HG03108 (cell line): ENCODE measurements around the gene NBEA.
A peak's percentile ranks its signal among the peaks of the same experiment; 100 is the strongest.
"Not testable (repeated sequence)": the region's sequence is repeated elsewhere in the genome, so short reads cannot be mapped to it uniquely, and the experiment has no call there.

Experiments used
- ATAC-seq: cut with Tn5 transposase; IDR thresholded peaks from one replicate; pipeline ENCODE4 v1.9.1; 2021; ENCODE audit warnings: moderate library complexity; ENCODE audit not compliant: unreplicated experiment

The NBEA gene, protein sequence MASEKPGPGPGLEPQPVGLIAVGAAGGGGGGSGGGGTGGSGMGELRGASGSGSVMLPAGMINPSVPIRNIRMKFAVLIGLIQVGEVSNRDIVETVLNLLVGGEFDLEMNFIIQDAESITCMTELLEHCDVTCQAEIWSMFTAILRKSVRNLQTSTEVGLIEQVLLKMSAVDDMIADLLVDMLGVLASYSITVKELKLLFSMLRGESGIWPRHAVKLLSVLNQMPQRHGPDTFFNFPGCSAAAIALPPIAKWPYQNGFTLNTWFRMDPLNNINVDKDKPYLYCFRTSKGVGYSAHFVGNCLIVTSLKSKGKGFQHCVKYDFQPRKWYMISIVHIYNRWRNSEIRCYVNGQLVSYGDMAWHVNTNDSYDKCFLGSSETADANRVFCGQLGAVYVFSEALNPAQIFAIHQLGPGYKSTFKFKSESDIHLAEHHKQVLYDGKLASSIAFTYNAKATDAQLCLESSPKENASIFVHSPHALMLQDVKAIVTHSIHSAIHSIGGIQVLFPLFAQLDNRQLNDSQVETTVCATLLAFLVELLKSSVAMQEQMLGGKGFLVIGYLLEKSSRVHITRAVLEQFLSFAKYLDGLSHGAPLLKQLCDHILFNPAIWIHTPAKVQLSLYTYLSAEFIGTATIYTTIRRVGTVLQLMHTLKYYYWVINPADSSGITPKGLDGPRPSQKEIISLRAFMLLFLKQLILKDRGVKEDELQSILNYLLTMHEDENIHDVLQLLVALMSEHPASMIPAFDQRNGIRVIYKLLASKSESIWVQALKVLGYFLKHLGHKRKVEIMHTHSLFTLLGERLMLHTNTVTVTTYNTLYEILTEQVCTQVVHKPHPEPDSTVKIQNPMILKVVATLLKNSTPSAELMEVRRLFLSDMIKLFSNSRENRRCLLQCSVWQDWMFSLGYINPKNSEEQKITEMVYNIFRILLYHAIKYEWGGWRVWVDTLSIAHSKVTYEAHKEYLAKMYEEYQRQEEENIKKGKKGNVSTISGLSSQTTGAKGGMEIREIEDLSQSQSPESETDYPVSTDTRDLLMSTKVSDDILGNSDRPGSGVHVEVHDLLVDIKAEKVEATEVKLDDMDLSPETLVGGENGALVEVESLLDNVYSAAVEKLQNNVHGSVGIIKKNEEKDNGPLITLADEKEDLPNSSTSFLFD (N-terminal part only)

GRCh38 chr13:34941835-34942731, at the start of gene NBEA:
Gene NBEA, plus strand, starts transcription at chr13:34942270. Its CDS starts 551 bp downstream, at chr13:34942821.
- peak; percentile 67 for ATAC-seq

DNA sequence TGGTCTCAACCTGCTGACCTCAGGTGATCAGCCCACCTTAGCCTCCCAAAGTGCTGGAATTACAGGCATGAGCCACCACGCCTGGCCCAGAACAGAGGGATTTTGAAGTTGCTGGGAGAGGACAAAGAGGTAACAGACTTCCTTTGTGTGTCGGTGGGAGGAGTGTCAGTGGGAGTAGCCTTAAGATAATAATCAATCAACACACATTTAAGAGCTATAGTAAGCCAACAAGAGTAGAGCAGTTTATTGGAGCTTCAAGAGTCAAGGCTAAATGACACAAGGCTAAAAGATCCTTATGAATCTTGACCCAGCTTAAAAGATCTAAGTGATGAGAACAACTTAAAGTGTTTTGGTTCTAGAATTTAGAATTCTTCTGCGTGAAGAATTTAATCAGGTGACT, 47.3 kb upstream of the NBEA start:
- ATAC-seq, result no peak

GRCh38 chr13:34897220-34897619, 44.9 kb upstream of the NBEA start:
- ATAC-seq, result no peak

GRCh38 chr13:34899888-34900287, 42.2 kb upstream of the NBEA start:
- ATAC-seq, result no peak

DNA sequence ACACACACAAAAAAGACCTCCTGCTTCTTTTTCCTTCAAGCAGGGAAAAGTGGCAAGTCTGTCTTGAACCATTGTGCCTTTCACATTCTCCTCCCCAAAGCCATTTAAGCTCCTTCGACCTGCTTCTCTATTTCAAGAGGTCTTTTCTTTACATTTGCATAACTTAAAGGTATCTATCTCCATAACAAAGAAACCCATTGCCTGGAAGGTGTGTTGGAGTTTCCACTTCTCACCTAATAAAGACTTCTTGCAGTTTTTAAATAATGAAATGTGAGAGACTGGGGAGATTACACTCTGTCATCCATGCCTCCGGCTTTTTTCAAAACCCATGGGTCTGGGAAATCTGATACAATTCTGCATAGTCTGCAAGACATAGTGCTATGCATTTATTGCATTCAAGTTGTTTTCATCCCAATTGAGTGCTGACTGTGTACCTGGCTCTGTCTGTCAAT, 41.8 kb upstream of the NBEA start:
- ATAC-seq, result no peak

DNA sequence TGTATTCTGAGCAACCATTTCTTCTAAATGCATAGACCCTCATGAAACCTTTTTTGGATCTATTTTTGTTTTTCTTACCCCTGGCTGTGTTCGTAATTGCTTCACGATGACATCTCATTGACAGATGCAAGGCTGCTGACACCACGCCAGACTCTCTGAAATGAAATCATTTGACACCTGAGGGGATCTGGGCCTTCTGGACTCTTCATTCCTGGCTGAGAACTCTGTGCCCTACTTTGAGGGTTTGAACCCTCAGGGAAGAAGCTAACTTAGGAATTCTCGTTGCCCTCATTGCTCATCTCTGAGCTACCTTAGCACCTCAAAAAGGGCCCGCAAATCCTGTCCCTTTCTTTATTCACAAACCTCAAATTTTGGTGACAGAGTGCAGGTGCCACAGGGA, 40.5 kb upstream of the NBEA start:
- ATAC-seq, result no peak

DNA sequence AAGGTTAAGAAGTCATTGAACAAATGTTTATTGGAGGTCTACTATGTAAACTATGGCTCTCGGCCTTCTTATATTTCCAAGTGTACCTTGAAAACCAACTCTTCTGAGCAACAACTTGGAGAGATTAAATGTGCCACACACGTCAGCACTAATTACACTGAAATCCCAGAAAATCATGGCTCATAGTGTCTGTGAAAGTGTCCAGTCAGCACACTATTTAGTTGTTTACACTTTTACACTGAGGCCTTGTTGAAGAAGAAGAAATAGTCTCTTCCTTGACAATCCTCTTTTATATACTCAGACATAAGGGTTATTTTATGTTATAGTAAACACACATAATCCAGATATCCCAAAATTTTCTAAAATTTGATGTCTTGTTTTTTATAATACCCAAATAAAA, 30.9 kb upstream of the NBEA start:
- ATAC-seq, result no peak

DNA sequence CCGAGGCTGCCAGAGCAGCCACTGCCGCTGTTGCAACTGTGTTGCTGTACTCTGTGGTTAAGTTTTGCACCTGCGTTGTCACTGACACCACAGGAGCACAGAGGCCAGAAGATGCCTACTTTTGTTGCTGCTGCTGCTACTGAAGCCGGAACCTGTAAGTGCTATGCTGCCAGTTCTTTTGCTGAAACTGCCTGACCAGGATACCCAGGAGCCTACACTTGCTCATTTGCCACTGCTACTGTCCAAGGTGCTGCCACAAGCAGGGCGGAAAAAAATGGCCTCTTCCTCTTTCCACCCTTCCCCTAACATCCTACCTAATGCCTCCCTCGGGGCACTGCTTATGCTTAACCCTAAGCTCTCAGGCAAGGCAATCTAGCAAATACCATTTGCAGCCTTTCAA, 29.0 kb upstream of the NBEA start:
- ATAC-seq, result no peak

- no peak for ATAC-seq
Measured at GRCh38 chr13:34914416-34914815, 27.7 kb upstream of the NBEA start.

GRCh38 chr13:34926508-34926907, 15.6 kb upstream of the NBEA start:
- no peak for ATAC-seq

DNA sequence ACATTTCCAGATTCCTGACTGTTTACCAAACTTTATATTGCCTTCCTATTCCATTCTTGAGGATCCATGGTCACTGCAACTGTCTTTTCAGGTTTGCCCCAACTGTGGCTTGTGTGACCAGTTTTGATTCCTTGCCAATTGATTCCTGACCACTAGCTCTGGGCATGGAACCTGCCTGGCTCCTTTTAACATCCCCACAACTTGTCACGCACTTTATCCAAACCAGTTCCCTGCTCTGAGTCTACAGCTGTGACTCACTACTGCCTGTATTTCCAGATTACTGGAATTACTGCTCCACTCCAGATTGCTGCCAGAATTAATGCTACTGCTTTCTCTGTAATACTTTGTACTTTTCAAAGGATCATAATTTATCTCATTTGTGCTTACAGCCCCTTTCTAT, 13.4 kb upstream of the NBEA start:
- ATAC-seq, result not testable (repeated sequence)

- no peak for ATAC-seq
Measured at GRCh38 chr13:34931572-34931971, 10.5 kb upstream of the NBEA start.

DNA sequence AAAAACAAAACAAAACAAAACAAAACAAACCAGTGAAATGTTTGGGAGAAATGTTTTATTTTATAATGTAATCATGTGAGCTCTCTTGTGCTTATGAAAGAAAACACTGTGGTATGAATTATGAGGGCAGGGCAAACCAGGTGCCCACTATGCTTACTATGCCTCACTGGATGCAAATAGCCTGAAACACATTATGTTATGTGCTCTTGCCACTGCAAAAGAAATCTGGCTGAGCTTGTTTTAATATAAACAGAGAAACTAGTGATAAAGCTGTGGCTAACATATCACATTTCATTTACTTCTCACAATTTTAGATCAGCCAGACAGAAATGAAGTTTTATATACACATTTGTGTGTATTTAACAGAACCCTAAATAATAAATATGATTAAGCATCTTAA, 8.7 kb upstream of the NBEA start:
- no peak for ATAC-seq

DNA sequence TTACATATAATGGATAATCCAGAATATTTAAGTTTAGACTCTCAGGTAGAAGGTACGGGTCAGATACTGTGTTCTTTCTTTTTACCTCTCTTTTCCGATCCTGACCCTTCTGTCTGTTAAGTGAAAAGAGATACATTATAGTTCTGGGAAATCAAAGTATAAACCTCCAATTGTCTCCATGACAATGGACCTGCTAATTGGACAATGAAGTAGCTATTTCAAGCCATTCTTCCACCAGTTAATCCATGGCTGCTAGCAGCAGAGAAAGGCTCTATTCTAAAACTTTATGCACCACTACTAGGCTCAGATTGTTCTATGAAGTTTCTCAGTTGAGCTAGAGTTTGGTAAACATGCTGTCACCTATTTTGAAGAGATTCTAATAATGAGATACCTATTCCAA, 8.3 kb upstream of the NBEA start:
- ATAC-seq, result no peak

DNA sequence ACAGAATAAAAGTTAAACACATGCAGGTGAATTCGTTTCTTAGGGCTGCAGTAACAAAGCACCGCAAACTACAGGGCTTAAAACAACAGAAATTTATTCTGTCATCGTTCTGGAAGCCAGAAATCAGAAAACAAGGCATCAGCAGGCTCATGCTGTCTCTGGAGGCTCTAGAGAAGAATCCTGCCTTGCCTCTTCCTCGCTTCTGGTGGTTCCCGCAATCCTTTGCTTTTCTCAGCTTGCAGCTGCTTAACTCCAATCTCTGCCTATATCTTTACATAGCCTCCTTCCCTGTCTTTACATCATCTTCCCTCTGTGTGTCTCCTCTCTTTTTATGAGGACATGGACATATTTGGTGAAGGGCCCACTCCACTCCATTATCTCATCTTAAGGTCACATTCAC, 6.2 kb upstream of the NBEA start:
- no peak for ATAC-seq

- ATAC-seq, result no peak
Measured at GRCh38 chr13:34939771-34940170, 2.3 kb upstream of the NBEA start.

- ATAC-seq, result no peak
Measured at GRCh38 chr13:34941436-34941834, 635 bp upstream of the NBEA start.

- ATAC-seq, result peak; percentile 15
Measured at GRCh38 chr13:34942732-34943435, 814 bp downstream of the NBEA start.

GRCh38 chr13:34943436-34944273, 1.6 kb downstream of the NBEA start:
- ATAC-seq, result no peak
